ENCODE data around the gene PPP1R12C. TPM values are rescaled to one million over a fixed set of nuclear protein-coding genes. Genes with fewer than 3 reads are reported as not detected.

PPP1R12C gene
- total RNA-seq, 6 experiments from 2014 or later, result 35.6 to 48.1 (median 41.7) TPM

GRCh38 chr19:55096061-55096701 is 21.3 kb downstream of the PPP1R12C start:
- Histone ChIP-seq H3K4me1 (no peaks in the 10 kb centered on the region), H3K27ac (no peak overlapping the region), H3K36me3 (peaks cover 0 to 33% (median 9%) of the 10 kb centered on the region in 4 donors), H3K27me3 (no peaks in the 10 kb centered on the region), H3K9me3 (no peaks in the 10 kb centered on the region), H3K4me3 (no peak overlapping the region)
- WGBS (ENCODE audit: insufficient coverage, low coverage, low lambda C conversion rate, missing lambda C conversion rate), result 80% methylated on average over 1 of the region's 23 CpGs
- intact Hi-C loops (cut with DNase I), result no loop called here
- TF ChIP-seq CTCF (IDR thresholded peaks at IDR 0.05) (no peak), POLR2A (IDR thresholded peaks at IDR 0.05) (no peak)
- ATAC-seq (peak in 1 of 4 donors; percentile 6), DNase-seq (no peak)

GRCh38 chr19:55095260-55096060 is 22.0 kb downstream of the PPP1R12C start:
- WGBS (ENCODE audit: insufficient coverage, low coverage, low lambda C conversion rate, missing lambda C conversion rate), result no CpG with 5 or more reads among the region's 23 CpGs
- H3K9me3 ChIP-seq, result no peaks in the 10 kb centered on the region
- ATAC-seq (no peak), DNase-seq (peak in 1 of 3 donors; percentile 47)
- H3K27ac ChIP-seq, result no peak overlapping the region
- TF ChIP-seq POLR2A (IDR thresholded peaks at IDR 0.05) (no peak), CTCF (IDR thresholded peaks at IDR 0.05) (no peak)
- no peaks in the 10 kb centered on the region for H3K27me3 ChIP-seq
- H3K4me1 ChIP-seq, result no peaks in the 10 kb centered on the region
- peaks cover 0 to 37% (median 9%) of the 10 kb centered on the region in 4 donors for H3K36me3 ChIP-seq
- intact Hi-C loops (cut with DNase I), result no loop called here
- no peak overlapping the region for H3K4me3 ChIP-seq

GRCh38 chr19:55094456-55095259 is 22.8 kb downstream of the PPP1R12C start:
- no peak overlapping the region for H3K4me3 ChIP-seq
- no peak for ATAC-seq

More at GRCh38 chr19:55094456-55095259, 22.8 kb downstream of the PPP1R12C start:
- Histone ChIP-seq H3K27me3 (no peaks in the 10 kb centered on the region), H3K9me3 (no peaks in the 10 kb centered on the region), H3K36me3 (peaks cover 0 to 37% (median 9%) of the 10 kb centered on the region in 4 donors), H3K4me1 (no peaks in the 10 kb centered on the region), H3K27ac (no peak overlapping the region)
- intact Hi-C loops (cut with DNase I), result no loop called here
- no peak for TF ChIP-seq POLR2A (IDR thresholded peaks at IDR 0.05)
- no peak for TF ChIP-seq CTCF (IDR thresholded peaks at IDR 0.05)
- peak in 1 of 3 donors; percentile 50 for DNase-seq
- 94% methylated on average over 12 of the region's 32 CpGs for WGBS (ENCODE audit: insufficient coverage, low coverage, low lambda C conversion rate, missing lambda C conversion rate)

Data from right lobe of liver (tissue), 6 donors.